Right atrium auricular region (tissue), 2 donors: ENCODE data around the gene CRELD1. TPM values are rescaled to one million over a fixed set of nuclear protein-coding genes. Genes with fewer than 3 reads are reported as not detected.

ENCODE experiments used
- DNase-seq: peaks from one replicate; pipeline ENCODE4 v3.0.0-alpha.2; 2019; ENCODE audit warnings: low spot score
- H3K27ac ChIP-seq, 2 donors: fragments of 200-600 bp; sonication (generic); 1 replicate in 1 of 2; 2 replicates in 1 of 2; pipeline ENCODE4 v1.5.1; 2016 to 2019
- H3K27me3 ChIP-seq, 2 donors: fragments of 200-600 bp; sonication (generic); one replicate each; pipeline versions ENCODE4 v1.5.1 to v1.6.0; 2017 to 2019
- H3K36me3 ChIP-seq: fragments of 200-600 bp; sonication (generic); one replicate; pipeline ENCODE4 v1.5.1; 2016
- H3K4me1 ChIP-seq, 2 donors: fragments of 200-600 bp; sonication (generic); one replicate each; pipeline versions ENCODE4 v1.5.1 to v1.6.0; 2017 to 2019
- H3K4me3 ChIP-seq, 2 donors: fragments of 200-600 bp; sonication (generic); 1 replicate in 1 of 2; 2 replicates in 1 of 2; pipeline ENCODE4 v1.5.1; 2017 to 2019; ENCODE audit warnings: mild to moderate bottlenecking in 1 of 2, moderate library complexity in 1 of 2
- H3K9me3 ChIP-seq, 2 donors: fragments of 200-600 bp; sonication (generic); one replicate each; pipeline ENCODE4 v1.5.1; 2019
- total RNA-seq, 2 donors: library from RNA; depleted of rRNA; stranded (reverse); fragments of >200 nt; gene quantifications; one replicate each; pipeline ENCODE4 v1.1.0, GENCODE V29; 2016
- TF ChIP-seq, protein P1 (sequence below), 2 donors: fragments of 200-600 bp; sonication (generic); IDR thresholded peaks; one replicate each; pipeline ENCODE4 v1.5.1; 2019; ENCODE audit warnings: antibody characterized with exemption in 2 of 2

The CRELD1 gene, protein sequence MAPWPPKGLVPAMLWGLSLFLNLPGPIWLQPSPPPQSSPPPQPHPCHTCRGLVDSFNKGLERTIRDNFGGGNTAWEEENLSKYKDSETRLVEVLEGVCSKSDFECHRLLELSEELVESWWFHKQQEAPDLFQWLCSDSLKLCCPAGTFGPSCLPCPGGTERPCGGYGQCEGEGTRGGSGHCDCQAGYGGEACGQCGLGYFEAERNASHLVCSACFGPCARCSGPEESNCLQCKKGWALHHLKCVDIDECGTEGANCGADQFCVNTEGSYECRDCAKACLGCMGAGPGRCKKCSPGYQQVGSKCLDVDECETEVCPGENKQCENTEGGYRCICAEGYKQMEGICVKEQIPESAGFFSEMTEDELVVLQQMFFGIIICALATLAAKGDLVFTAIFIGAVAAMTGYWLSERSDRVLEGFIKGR
- total RNA-seq: 10 to 100 TPM; 63.9 to 79.0 TPM

DNA sequence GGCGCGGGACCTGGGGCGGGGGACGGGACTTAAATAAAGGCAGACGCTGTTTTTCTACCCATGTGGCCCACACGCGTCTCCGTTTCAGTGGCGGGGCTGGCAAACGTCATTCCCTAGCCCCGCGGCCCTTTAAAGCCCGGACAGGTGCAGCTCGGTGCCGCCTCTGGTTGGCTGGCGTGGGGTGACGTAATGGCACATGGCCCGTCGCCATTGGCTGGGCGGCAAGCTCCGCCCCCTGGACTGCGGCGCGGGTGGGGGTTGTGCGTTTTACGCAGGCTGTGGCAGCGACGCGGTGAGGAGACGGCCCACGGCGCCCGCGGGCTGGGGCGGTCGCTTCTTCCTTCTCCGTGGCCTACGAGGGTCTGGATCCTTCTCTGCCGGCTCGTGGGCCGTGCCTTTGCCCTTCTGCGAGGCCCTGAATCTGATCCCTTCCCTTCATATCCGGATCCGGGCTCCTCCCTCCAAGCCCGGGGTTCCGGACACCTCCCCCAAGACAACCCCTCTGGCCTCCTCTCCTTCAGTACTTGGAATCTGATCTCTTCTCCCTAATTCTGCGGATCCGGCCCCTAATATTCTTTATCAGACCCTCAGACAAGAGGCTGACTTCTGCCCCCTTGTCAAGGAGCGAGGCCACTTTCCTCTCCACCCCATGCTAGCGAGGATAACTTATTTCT lies at the start of gene CRELD1:
CRELD1 (plus strand) TSS at position 274 of the 674 bp plus-strand sequence. CDS start 605 bp downstream, outside the sequence.
- Histone ChIP-seq H3K27ac (peak within 1 kb of the TSS; percentile 97 to 98), H3K27me3 (no peaks in the 10 kb centered on the region), H3K4me1 (peaks cover 0 to 31% of the 10 kb centered on the region in 2 donors), H3K36me3 (peaks cover 36% of the 10 kb centered on the region), H3K9me3 (no peaks in the 10 kb centered on the region), H3K4me3 (peak within 1 kb of the TSS; percentile 68 to 81)
- TF ChIP-seq, protein P1, sequence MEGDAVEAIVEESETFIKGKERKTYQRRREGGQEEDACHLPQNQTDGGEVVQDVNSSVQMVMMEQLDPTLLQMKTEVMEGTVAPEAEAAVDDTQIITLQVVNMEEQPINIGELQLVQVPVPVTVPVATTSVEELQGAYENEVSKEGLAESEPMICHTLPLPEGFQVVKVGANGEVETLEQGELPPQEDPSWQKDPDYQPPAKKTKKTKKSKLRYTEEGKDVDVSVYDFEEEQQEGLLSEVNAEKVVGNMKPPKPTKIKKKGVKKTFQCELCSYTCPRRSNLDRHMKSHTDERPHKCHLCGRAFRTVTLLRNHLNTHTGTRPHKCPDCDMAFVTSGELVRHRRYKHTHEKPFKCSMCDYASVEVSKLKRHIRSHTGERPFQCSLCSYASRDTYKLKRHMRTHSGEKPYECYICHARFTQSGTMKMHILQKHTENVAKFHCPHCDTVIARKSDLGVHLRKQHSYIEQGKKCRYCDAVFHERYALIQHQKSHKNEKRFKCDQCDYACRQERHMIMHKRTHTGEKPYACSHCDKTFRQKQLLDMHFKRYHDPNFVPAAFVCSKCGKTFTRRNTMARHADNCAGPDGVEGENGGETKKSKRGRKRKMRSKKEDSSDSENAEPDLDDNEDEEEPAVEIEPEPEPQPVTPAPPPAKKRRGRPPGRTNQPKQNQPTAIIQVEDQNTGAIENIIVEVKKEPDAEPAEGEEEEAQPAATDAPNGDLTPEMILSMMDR (IDR thresholded peaks at IDR 0.05): no peak
- DNase-seq: peak; percentile 97

DNA sequence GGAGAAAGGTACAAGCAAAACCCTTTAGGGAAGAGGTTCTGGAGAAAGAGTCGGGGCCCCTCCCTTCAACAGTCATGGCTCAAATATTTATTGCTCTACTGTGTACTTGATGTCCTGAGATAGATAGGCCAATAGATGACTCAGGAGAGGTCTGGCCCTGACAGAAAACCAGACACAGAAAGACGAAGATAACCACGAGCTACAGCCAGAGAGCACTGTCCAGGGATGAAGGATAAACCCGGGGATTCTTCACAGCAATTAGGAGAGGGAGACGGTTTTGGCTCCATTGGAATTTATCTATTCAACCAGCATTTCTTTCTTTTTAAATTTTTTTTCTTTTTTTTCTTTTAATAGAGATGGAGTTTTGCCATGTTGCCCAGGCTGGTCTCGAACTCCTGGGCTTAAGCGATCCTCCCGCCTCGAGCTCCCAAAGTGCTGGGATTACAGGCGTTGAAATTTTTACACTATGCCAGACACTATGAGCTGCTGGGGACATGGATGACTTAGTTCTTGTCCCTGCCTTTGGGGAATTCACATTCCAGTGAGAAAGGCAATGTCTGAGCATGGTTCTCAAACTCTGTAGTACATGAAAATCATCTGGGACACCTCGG lies 49.0 kb upstream of the CRELD1 start:
- no peaks in the 10 kb centered on the region for H3K9me3 ChIP-seq
- DNase-seq: no peak
- no peaks in the 10 kb centered on the region for H3K4me1 ChIP-seq
- H3K4me3 ChIP-seq: no peak overlapping the region
- TF ChIP-seq, protein P1 (IDR thresholded peaks at IDR 0.05): no peak
- no peak overlapping the region for H3K27ac ChIP-seq
- H3K36me3 ChIP-seq: no peaks in the 10 kb centered on the region
- H3K27me3 ChIP-seq: no peaks in the 10 kb centered on the region

DNA sequence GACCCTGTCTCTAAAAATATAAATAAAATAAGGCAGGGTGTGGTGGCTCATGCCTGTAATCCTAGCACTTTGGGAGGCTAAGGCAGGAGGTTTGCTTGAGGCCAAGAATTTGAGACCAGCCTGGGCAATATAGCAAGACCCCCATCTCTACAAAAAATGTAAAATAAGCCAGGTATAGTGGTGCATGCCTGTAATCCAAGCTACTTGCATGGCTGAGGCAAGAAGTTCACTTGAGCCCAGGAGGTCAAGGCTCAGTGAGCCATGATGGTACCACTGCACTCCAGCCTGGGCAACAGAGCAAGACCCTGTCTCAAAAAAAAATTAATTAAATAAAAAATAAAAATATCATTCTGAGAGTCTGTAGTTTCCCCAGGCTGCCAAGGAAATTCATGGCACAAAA lies 47.3 kb upstream of the CRELD1 start:
- no peak overlapping the region for H3K4me3 ChIP-seq
- no peaks in the 10 kb centered on the region for H3K9me3 ChIP-seq
- no peak overlapping the region for H3K27ac ChIP-seq
- no peaks in the 10 kb centered on the region for H3K27me3 ChIP-seq
- H3K36me3 ChIP-seq: no peaks in the 10 kb centered on the region
- TF ChIP-seq, protein P1 (IDR thresholded peaks at IDR 0.05): no peak
- H3K4me1 ChIP-seq: peaks cover 0 to 8% of the 10 kb centered on the region in 2 donors
- no peak for DNase-seq

DNA sequence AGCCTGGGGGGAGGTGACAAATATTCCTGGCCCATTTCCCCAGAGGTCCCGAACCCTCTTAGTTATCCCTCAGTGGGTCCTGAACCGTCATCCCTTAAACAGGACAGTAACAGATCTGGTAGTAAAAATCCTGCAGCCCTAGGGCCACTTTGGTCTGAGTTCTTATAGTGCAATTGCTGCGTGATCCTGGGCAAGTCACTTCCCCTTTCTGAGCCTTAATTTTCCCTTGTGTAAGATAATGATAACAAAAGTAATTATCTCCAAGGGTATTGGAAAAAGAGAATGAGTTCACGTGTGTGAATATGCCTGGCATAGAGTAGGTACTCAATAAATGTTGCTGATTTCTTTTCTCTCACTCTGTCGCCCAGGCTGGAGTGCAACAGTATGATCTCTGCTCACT lies 46.2 kb upstream of the CRELD1 start:
- Histone ChIP-seq H3K27ac (no peak overlapping the region), H3K4me3 (no peak overlapping the region), H3K36me3 (no peaks in the 10 kb centered on the region), H3K9me3 (no peaks in the 10 kb centered on the region), H3K4me1 (peaks cover 0 to 19% of the 10 kb centered on the region in 2 donors), H3K27me3 (no peaks in the 10 kb centered on the region)
- DNase-seq: no peak
- TF ChIP-seq, protein P1 (IDR thresholded peaks at IDR 0.05): no peak

DNA sequence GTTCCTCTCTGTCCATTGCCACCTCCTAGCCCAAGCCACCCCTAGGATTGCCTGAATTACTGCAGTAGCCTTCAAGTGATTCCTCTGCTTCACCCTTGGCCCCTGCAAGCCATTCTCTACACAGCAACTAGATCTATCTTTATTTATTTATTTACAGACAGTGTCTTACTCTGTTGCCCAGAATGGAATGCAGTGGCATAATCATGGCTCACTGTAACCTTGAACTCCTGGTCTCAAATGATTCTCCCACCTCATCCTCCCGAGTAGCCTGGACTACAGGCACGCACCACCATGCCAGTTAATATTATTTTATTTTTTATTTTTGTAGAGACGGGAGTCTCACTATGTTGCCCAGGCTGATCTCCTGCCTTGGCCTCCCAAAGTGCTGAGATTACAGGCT lies 45.1 kb upstream of the CRELD1 start:
- Histone ChIP-seq H3K36me3 (peaks cover 10% of the 10 kb centered on the region), H3K4me1 (peaks cover 0 to 21% of the 10 kb centered on the region in 2 donors), H3K4me3 (no peak overlapping the region), H3K27ac (no peak overlapping the region), H3K27me3 (no peaks in the 10 kb centered on the region), H3K9me3 (no peaks in the 10 kb centered on the region)
- TF ChIP-seq, protein P1 (IDR thresholded peaks at IDR 0.05): no peak
- DNase-seq: no peak
